ENCODE measurements around the gene WDR62.

Gene WDR62

DNA sequence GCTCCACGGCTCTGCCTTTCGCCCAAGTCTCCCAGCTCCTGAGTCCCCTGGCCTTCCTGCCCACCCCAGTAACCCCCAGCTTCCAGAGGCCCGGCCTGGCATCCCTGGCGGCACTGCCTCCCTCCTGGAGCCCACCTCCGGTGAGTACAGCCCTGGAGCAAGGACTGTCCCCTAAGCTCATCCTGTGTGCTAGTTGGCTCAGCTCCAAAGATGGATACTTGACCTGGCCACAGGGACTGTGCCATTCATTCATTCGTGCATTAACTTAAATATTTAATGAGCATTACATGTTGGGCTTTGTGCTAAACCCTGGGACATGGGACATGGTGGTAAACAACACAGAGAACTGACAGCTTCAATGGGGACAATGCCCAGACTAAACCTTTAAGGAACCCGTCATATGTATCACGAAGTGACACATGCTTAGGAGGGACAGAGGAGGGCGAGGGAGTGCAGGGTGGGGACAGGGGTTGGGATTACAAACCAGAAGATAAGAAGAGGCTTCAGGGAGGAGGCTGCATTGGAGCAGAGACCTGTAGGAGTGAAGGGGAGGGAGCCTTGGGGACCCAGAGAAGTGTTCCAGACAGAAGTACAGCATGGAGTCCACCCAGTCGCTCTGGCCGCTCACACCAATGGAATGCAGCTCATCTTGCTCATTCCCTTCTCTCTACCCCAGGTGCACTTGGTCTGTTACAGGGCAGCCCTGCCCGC is 49.3 kb downstream of the WDR62 start:
- ChIA-PET CTCF (no interaction called here), POLR2A (ENCODE audit: low non-redundant PET) (no interaction called here)
- TF ChIP-seq, protein P1, sequence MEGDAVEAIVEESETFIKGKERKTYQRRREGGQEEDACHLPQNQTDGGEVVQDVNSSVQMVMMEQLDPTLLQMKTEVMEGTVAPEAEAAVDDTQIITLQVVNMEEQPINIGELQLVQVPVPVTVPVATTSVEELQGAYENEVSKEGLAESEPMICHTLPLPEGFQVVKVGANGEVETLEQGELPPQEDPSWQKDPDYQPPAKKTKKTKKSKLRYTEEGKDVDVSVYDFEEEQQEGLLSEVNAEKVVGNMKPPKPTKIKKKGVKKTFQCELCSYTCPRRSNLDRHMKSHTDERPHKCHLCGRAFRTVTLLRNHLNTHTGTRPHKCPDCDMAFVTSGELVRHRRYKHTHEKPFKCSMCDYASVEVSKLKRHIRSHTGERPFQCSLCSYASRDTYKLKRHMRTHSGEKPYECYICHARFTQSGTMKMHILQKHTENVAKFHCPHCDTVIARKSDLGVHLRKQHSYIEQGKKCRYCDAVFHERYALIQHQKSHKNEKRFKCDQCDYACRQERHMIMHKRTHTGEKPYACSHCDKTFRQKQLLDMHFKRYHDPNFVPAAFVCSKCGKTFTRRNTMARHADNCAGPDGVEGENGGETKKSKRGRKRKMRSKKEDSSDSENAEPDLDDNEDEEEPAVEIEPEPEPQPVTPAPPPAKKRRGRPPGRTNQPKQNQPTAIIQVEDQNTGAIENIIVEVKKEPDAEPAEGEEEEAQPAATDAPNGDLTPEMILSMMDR (conservative IDR thresholded peaks at IDR 0.05; ENCODE audit: low read depth): no peak
- DNase-seq (ENCODE audit: low spot score): no peak
- peak overlapping the region; percentile 40 for H3K27ac ChIP-seq

DNA sequence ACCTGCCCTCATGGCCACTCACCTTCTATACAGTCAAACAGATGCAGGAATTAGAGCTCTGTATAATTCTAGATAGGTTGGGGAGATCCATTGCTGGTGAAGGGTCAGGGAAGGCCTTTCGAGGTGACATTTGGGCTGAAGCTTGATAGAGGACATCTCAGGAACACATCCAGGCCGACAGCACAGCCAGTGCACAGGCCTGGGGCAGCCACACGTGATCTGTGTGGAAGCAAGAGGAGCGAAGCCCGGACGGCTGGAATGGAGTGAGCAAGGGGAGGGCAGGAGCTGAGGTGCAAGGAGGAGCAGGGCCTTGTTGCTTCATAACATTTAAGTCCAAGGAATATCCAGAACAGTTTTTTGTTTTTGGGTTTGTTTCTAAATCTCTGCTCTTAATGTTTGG is 51.7 kb downstream of the WDR62 start:
- peak overlapping the region; percentile 40 for H3K27ac ChIP-seq
- ChIA-PET CTCF (no interaction called here), POLR2A (ENCODE audit: low non-redundant PET) (no interaction called here)
- no peak for DNase-seq (ENCODE audit: low spot score)
- TF ChIP-seq, protein P1 (conservative IDR thresholded peaks at IDR 0.05; ENCODE audit: low read depth): no peak

DNA sequence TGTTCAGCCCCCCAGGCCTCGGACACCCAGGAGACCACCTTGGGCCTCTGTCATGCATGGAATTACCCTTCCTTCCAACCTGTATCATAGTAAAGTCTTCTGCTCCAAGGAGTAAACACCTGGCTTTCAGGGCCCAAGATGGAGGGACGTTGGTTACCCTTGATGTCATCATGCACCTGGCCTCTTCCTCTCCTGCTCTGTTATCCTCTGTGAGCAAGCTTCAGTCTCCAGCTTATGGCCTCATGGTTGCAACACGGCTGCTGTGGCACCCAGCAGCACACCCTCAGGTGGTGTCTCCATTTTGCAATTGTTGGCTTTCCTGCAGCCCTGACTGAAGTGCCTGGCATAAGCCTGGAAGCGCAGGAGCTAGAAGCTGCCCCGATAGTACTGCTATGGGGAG is 52.3 kb downstream of the WDR62 start:
- POLR2A ChIA-PET (ENCODE audit: low non-redundant PET): no interaction called here
- TF ChIP-seq, protein P1 (conservative IDR thresholded peaks at IDR 0.05; ENCODE audit: low read depth): no peak
- no peak for DNase-seq (ENCODE audit: low spot score)

DNA sequence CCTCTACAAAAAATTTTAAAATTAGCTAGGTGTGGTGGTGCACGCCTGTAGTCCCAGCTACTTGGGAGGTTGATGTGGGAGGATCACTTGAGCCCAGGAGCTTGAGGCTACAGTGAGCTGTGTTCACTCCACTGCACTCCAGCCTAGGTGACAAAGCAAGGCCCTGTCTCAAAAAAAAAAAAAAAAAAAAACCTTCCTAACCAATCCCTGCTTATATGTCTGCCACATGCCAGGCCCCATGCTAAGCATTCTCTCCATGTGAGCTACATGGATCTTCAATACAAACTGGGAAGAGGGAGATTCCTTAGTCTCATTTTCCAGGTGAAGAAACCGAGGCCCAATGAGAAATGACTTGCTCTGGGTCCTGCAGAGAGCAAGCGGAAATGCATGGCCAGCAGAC is 54.0 kb downstream of the WDR62 start:
- ChIA-PET POLR2A (ENCODE audit: low non-redundant PET) (no interaction called here), CTCF (no interaction called here)

More for the DNA sequence above, 52.3 kb downstream of the WDR62 start:
- CTCF ChIA-PET: no interaction called here
- H3K27ac ChIP-seq: peak overlapping the region; percentile 40; the same call in 1 of the 2 replicates

DNA sequence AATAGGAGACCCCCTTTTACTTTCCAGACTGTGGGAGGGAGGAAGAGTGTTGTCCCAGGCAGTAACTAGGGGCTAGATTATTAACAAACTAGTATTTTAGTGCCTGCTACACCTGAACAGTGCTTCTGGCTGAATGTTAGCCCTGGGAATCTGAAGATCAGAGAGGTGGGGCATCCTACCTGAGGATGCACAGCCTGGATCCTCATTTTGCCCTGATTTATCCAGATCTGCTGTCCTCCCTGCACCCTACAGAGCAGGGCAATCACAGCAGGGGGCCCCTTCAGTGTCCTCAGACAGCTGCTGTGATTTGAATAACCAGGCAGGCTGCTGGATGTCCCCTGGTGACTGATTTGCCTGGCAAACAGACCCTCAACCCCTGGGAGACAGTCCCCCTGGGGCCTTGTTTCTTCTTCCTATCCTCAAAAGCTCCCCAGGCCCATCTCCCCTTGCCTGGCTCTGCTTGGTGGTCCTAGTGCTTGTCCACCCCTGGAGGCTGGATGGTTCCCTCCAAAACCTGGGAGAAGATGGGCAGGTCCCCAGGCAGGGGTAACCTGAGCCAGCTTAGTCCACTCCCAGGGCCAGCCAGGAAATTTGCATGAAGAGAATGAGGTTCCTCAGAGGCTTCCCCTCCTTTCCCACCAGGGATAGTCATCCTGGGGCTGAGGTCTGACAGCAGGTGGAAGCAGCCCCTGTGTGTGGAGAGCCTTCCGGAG is 55.9 kb downstream of the WDR62 start, which contains the start of gene OVOL3:
OVOL3 (plus strand) TSS at position 657 of the 713 bp plus-strand sequence. CDS start 60 bp downstream, outside the sequence.
- POLR2A ChIA-PET (ENCODE audit: low non-redundant PET): no interaction called here
- CTCF ChIA-PET: no interaction called here
- TF ChIP-seq, protein P1 (conservative IDR thresholded peaks at IDR 0.05; ENCODE audit: low read depth): no peak
- no peak for DNase-seq (ENCODE audit: low spot score)
- peak within 1 kb of the TSS; percentile 18; the same call in 1 of the 2 replicates for H3K27ac ChIP-seq

More for the DNA sequence above, 54.0 kb downstream of the WDR62 start:
- H3K27ac ChIP-seq: peak overlapping the region; percentile 5; the same call in 1 of the 2 replicates
- no peak for DNase-seq (ENCODE audit: low spot score)
- TF ChIP-seq, protein P1 (conservative IDR thresholded peaks at IDR 0.05; ENCODE audit: low read depth): no peak

DNA sequence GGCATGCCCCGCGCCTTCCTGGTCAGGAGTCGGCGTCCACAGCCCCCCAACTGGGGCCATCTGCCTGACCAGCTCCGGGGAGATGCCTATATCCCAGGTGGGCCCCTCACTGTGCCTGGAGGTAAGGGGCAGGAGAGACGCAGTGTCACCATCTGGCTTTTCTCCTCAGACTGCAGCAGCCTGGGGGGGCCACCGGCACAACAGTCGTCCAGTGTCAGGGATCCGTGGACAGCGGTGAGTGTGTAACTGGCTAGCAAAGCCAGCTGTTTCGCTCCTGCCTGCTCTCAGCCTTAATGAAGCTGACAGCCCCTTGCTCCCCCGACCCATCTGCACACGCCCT is 56.5 kb downstream of the WDR62 start:
- CTCF ChIA-PET: no interaction called here

More for the DNA sequence above, 56.5 kb downstream of the WDR62 start:
- POLR2A ChIA-PET (ENCODE audit: low non-redundant PET): no interaction called here
- no peak for DNase-seq (ENCODE audit: low spot score)
- peak overlapping the region; percentile 18; the same call in 1 of the 2 replicates for H3K27ac ChIP-seq
- TF ChIP-seq, protein P1 (conservative IDR thresholded peaks at IDR 0.05; ENCODE audit: low read depth): no peak
